ENCODE results near the gene SHBG. TPM values are rescaled to one million over a fixed set of nuclear protein-coding genes. Genes with fewer than 3 reads are reported as not detected.

SHBG gene
- total and polyA plus RNA-seq, 2 of the 4 experiments (the other 2 are of a cell fraction): 0.36 to 0.38 TPM

- in situ Hi-C loops (cut with MboI; ENCODE audit: low sequenced_read_pairs) (no loop called here), dilution Hi-C loops (cut with HindIII; ENCODE audit: low sequenced_read_pairs, unreplicated experiment) (no loop called here), intact Hi-C loops (cut with micrococcal nuclease) (loop anchor here (1.0 to 2.0 kb wide), 2 partner anchors 74 to 308 kb away; partner anchors contain the start of gene SLC2A4)
- Histone ChIP-seq H2BK20ac (ENCODE audit: low read depth, low read length) (no peak overlapping the region), H4K8ac (ENCODE audit: low read depth in 2 of 2, low read length in 2 of 2) (peak overlapping the region; percentile 21 to 47; a peak in 3 of 4 replicates), H3K36me3 (ENCODE audit: control insufficient read depth, insufficient read depth, low read length) (peaks cover 40% of the 10 kb centered on the region), H3K9me3 (ENCODE audit: control insufficient read depth, insufficient read depth, low read length) (no peaks in the 10 kb centered on the region), H3K4me1 (ENCODE audit: control insufficient read depth, insufficient read depth, low read length) (peaks cover 34% of the 10 kb centered on the region), H3K27me3 (ENCODE audit: control insufficient read depth, insufficient read depth, low read length) (no peaks in the 10 kb centered on the region), H2AK5ac (ENCODE audit: low read depth, low read length) (peak overlapping the region; percentile 74), H3K79me1 (ENCODE audit: low read depth in 1 of 2, low read length in 2 of 2) (peaks cover 23 to 68% of the 10 kb centered on the region in 2 experiments), H2BK120ac (ENCODE audit: low read depth, low read length) (no peak overlapping the region; the same call in 1 of the 2 replicates), H4K20me1 (ENCODE audit: insufficient read depth, low read length) (peaks cover 15% of the 10 kb centered on the region), H4K91ac (ENCODE audit: insufficient read depth, low read depth, low read length) (no peak overlapping the region; the same call in 1 of the 2 replicates), H3K4me3 (ENCODE audit: insufficient read depth, low read depth, low read length) (no peak overlapping the region), H3K4me2 (ENCODE audit: low read depth, low read length) (peak overlapping the region; percentile 36; the same call in 1 of the 2 replicates), H4K5ac (ENCODE audit: low read depth, low read length) (peak overlapping the region; percentile 1; the same call in 1 of the 2 replicates), H3K18ac (ENCODE audit: low read depth, low read length) (no peak overlapping the region), H2AFZ (replicated peaks; ENCODE audit: low read length, poor library complexity) (no peak overlapping the region), H3K9ac (ENCODE audit: low read depth, low read length) (peak overlapping the region; percentile 30), H2BK5ac (ENCODE audit: low read depth, low read length, poor library complexity, severe bottlenecking) (peak overlapping the region; percentile 90), H3K9me1 (ENCODE audit: insufficient read depth, low read length) (peaks cover 18% of the 10 kb centered on the region), H3K56ac (ENCODE audit: extremely low read depth, insufficient read depth, low read length) (no peak overlapping the region), H3K27ac (ENCODE audit: insufficient read depth, low read length) (peak overlapping the region; percentile 75), H3K14ac (replicated peaks; ENCODE audit: low read depth, low read length) (peak overlapping the region; percentile 75), H2AK9ac (replicated peaks; ENCODE audit: low read depth, low read length, poor library complexity) (peak overlapping the region; percentile 87), H2BK15ac (ENCODE audit: low read depth, low read length) (no peak overlapping the region), H3K4ac (ENCODE audit: low read depth, low read length) (peak overlapping the region; percentile 68), H3K23ac (ENCODE audit: low read depth, low read length) (peak overlapping the region; percentile 55; the same call in 1 of the 2 replicates)
- POLR2A ChIA-PET (ENCODE audit: unreplicated experiment): interaction anchor here (0.5 to 1.1 kb wide), 3 partner anchors 8 to 98 kb away, joined by 3 to 6 read pairs (median 3); partner anchors contain the start of gene CD68
- no peak for TF ChIP-seq NFE2L2 (IDR thresholded peaks at IDR 0.05; ENCODE audit: low read depth, low read length)
- TF ChIP-seq BHLHE40 (IDR thresholded peaks at IDR 0.05; ENCODE audit: low read depth, low read length): no peak
- TF ChIP-seq POLR2A (IDR thresholded peaks at IDR 0.05; ENCODE audit: low read depth, low read length): no peak
- no peak for TF ChIP-seq RFX5 (IDR thresholded peaks at IDR 0.05; ENCODE audit: low read depth, low read length)
- TF ChIP-seq CTCF (conservative IDR thresholded peaks at IDR 0.05; ENCODE audit: low read depth, low read length): no peak
- TF ChIP-seq RCOR1 (IDR thresholded peaks at IDR 0.05; ENCODE audit: insufficient replicate concordance, low read length): no peak
- TF ChIP-seq MXI1 (IDR thresholded peaks at IDR 0.05; ENCODE audit: borderline replicate concordance, low read depth, low read length): no peak
- TF ChIP-seq MAFK (IDR thresholded peaks at IDR 0.05; ENCODE audit: low read depth, low read length): no peak
- TF ChIP-seq CHD1 (IDR thresholded peaks at IDR 0.05; ENCODE audit: low read depth, low read length): no peak
- no peak for TF ChIP-seq MAZ (IDR thresholded peaks at IDR 0.05; ENCODE audit: borderline replicate concordance, low read depth, low read length)
- TF ChIP-seq USF2 (IDR thresholded peaks at IDR 0.05; ENCODE audit: low read depth, low read length): no peak
- no TSS peak for BruUV-seq (replicated peaks)
- CTCF ChIA-PET: interaction anchor here (0.6 to 1.5 kb wide), 6 partner anchors 10 to 28 kb away, joined by 3 to 9 read pairs (median 4); no protein-coding TSS in a partner anchor
- DNase-seq (no peak), ATAC-seq (ENCODE audit: low read depth) (no peak)
- 82% methylated on average over 12 of the region's 30 CpGs; no CpG with 5 or more reads in 1 of the 2 experiments for WGBS, 2 experiments (ENCODE audit: extremely low coverage in 2 of 2, insufficient read length in 1 of 2)
Measured at GRCh38 chr17:7588553-7589203, 41.3 kb upstream of the SHBG start.
